Stimulated activated CD4-positive, alpha-beta T cell treated with anti-CD3 and anti-CD28 coated beads, TNF-alpha, amount 100 ng/mL, for 1 hour (primary cell): Measurements from ENCODE around the gene COL23A1.

ENCODE experiments used
- DNase-seq, 3 donors: peaks; one replicate each; pipeline ENCODE4 v3.0.0-alpha.2; 2020; ENCODE audit warnings: low read depth in 3 of 3, low spot score in 1 of 3

Gene COL23A1

DNA sequence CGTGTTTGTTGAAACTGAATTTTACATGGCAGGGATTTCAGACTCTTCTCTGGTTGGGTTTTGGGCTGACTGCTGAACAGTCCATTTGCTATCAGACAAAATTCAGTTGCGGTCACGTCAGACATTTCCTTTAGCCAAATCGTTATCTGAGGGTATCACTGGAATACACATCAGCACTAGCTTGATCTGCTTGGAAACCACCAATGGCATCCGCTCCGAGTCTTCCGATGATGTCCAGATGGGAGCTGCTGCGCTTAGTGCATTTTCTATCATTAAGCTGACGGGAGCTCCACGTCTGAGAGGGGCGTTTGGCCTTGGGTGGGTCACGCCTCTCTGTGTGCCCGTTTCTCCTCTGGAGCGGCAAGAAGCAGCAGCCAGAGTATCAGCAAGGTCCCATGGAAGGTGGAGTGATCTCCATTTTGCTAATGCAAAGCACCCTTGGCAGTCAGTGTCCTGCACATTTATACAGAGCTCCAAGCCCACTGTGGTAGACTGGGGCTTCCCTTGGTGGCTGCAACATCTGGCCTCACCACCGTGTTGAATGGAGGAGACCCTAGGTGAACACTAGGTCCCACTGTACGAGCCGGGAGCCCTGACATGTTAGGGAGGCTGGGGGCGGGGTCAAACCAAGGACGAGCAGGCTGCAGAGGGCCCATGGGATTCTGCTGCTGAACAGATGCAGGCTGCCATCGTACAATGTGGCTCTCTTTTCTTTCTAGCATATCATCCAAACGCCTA lies 223.0 kb downstream of the COL23A1 start:
- no peak for DNase-seq

DNA sequence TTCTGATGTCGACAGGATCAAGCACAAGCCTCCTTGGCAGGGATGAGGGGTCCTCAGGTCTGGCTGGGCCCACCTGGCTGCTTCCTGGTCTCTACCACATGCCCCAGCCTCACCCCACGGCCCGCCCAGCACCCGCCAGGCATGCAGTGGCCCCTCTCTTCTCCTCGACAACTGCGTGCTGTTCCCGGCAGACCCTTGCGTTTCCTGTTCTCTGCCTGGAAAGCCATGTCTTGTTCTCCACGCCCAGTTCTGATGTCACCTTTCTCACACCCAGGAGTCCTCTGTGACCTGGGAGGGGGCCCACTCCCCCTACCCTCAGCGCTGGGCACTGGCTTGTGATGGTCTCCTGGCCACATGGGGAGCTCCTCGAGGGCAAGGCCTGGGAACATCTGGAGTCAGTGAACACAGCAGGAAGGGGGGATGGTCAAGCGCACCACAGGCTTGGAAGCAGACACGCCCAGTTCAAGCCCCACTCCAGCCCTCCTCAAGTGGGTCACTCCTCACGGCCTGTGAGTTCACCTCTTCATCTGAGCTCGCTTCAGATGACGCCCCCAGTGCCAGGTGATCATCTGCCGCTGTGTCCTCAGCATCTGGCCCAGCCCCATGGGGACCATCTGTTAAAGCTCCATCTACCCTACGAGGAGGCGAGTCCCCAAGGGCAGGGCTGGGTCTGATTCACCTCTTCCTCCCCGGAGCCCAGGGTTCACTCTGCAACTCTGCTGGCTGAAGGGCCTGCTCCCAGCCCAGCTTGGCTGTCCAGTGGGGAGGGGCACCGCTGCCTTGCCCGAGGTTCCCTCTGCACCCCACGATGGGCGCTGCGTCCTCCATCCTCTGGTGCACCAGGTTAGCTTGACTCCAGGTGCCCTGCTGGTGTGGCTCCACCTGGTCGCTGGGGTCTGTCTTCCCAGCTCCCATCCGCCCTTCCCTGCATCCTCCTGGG lies 224.4 kb downstream of the COL23A1 start:
- no peak for DNase-seq

DNA sequence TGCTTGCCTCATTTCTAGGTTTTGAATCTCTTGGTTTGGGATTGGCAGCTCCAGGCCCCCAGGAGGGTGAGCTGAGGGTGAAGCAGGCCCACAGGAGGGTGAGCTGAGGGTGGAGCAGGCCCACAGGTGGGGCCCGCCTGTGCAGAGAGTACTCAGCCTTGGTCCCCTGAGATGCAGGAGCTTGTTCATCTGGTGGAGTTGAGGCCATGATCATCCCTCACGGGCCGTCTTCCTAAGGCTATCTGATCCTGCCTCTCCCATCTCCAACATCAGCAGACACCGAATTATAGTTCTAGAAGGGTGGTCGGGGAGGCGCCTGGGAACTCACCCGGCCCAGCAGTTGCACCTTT lies 225.9 kb downstream of the COL23A1 start:
- no peak for DNase-seq

DNA sequence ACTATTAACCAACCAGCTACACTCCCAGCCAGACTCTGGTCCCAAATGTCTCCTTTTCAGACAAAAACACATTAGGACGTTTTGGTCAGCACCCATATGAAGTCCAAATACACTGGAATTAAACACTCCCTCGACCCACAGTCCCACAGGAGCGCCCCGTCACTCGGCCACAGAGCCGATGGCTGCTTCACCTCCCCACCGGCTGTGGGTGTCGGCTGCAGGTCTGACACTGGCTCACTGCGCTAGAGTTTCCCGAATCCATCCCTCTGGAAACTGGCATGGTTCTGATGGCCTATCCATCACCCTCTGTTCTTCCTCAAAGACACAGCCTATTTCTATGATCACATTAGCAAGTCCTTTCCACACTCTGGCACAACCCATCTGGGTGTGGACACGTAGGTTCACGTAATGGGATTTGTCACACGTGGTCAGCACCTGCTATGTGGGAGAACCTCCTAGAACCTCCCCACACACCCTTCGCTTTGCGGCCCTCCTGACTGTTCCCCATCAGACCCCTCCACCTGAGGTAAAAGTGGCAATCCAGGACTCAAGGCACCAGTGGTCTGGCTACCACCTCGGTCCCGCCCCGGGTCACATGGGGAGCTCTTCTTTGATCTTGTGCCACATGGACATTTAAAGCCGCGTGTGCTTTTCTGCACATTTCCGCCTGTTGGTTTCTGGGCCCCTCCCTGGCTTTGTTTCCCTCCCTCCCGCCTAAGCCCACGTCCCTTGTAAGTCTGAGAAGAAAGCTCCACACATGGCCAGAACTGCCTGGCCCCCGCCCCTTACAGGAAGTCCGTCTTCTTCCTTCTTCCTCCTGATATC lies 226.5 kb downstream of the COL23A1 start:
- no peak for DNase-seq

DNA sequence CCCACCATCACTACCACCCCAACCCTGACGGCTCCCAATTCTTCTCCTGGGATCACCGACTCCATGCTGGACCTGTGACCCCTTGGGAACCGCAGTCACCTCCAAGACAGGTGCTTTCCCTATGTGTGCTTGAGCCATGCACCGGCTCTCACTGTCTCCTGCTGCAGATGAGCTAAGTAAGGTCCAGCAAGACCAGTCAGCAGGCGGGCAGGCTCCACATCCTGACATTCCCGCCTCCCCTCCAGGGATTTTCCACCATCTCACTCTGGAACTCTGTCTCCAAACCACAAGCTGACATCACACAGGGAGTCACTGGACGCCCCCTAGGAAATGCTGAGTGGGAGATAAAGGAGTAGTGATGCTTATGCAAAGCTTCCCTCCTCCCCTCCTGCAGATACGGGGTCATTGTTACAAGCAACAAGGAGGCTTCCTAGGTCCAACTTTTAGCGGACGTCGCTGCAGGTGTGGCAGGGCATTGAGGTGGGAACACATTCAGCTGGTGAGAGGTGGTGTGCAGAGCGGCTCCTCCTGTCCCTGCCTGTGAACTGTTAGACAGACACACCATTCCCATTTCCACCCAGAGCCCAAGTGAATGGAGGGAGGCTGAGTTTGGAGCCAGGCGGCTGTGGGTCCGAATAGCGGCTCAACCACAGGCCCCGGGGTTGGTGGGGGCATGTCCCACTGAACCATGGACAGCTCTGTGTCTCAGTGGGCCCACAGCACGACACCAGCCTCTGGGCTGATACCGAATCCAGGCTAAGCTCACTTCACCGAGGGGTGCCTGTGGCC lies 228.3 kb downstream of the COL23A1 start:
- no peak for DNase-seq

DNA sequence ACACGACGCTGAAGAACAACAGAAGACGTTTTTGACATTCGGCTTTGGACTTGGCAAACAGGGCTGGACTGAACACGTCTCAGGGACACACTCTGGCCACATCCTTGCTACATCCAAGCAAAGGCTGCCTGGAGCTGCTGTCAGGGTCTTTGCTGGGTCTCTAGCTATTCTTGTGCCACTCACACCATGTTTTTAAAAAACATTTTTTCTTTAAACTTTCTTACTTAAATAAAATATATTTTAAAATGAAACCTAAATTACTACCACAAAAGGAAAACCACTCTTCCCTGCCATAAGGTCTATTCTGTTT lies 229.3 kb downstream of the COL23A1 start:
- no peak for DNase-seq

DNA sequence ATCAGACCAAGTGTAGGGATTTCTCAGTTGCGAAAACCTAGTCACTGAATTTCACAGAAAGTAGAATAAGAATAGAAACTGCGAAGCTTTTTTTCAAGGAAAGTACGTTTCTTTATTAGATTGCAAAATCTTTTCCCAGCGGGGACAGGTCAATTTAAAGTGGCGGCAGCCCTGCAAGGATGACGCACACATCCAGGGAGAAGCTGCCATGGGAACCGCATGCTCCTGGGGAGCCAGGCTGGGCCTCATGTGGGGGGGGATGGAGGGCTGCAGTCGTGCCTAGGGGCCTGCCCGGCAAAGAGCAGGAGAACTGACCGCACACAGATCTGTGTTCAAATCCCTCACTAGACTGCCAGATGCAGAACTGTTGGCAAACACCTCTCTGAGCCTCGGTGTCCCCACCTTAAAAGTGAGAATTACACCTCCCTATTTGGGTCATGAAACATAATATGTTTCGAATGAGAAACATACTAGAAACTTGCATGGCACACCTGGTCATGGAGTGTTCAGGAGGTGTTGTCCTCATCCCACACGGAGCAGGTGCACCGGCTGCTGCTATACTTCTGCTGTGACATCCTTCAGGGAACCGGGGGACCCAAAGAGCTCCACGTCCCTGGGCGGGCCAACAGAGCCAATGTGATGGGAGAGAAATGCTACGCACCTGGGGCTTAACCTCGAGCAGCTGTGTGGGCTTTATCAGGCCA lies 229.8 kb downstream of the COL23A1 start:
- no peak for DNase-seq

DNA sequence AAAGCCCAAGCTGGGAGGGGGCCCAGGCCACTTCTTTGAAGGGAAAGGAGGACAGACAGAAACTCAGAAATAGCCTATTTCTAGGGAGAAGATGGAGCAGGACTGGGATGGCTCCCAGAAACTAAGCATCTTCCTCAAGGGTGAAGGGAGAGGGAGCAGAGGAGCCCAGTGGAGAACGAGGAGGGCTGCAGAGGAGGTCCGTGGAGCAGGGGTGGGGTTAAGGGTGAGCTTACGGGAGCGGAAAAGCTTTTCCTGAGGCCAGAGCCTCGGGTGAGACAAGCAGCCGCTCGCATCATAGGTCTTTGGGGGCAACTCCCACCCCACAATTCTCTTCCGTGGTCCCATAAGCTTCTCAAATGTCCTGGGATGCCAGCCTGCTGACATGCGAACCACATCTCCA lies 230.5 kb downstream of the COL23A1 start:
- DNase-seq: no peak

DNA sequence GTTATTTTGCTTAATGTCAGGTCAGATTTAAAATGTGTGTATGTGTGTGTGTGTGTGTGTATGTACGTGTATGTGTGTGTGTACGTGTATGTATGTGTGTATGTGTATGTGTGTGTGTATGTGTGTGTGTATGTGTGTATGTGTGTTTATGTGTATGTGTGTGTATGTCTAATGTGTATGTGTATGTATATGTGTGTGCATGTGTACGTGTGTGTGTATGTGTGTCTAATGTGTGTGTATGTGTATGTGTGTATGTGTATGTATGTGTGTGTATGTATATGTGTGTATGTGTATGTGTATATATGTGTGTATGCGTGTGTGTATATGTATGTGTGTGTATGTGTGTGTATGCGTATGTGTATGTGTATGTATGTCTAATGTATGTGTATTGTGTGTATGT lies 232.5 kb downstream of the COL23A1 start:
- no peak for DNase-seq

DNA sequence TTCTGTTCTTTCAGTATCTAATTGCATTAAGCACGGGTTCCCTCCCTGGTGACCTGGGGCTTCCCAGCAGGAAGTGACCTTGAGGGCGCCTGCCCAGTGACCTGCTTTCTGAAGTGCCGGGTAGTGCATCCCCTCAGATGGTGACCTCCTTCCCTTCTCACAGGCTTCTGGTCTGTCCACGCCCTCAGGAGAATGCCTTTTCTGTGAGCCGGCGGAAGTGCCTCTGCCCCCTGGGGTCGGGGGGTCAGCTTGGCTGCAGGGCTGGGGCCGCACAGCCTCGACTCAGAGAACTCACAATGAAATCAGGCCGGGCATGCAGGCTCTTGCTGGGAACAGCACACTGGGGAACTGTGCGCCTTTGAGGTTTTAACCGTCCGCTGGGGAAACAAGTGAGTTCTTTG lies 233.1 kb downstream of the COL23A1 start:
- DNase-seq: no peak

DNA sequence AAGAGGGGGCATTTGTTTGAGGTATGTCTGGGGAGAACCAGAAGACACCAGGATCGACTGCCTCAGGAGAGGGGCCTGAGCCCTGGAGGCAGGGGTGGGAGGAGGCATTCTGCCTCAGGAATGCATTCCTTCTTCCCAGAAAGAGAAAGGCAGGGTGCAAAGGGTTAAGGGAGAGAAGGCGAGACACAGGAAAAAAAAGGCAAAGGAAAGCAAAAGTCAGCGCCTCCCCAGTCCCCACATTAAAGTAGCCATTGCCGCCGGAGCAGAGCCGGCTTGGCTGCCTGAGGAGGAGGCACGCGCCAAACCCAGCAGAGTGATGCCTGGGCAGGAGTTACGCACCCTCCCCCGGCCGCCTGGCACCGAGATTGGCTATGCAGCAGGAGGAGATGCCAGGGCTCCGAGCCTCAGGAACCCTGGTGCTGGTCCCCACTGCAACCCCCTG lies 233.7 kb downstream of the COL23A1 start:
- no peak for DNase-seq

DNA sequence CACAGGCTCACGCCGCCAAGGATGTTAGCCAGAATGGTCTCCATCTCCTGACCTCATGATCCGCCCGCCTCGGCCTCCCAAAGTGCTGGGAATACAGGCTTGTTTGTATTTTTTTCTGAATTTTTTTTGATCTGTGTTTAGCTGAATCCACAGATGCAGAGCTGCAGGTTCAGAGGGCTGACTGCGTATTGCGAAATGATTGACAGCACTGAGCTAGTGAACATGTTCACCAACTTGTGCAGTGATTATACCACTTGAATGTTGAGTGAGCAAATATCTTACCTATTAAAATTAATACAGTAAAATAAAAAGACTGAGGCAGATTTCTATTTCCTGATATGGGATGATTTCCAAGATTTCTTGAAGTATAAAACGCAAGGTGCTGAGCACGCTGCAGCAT lies 234.5 kb downstream of the COL23A1 start:
- DNase-seq: no peak

DNA sequence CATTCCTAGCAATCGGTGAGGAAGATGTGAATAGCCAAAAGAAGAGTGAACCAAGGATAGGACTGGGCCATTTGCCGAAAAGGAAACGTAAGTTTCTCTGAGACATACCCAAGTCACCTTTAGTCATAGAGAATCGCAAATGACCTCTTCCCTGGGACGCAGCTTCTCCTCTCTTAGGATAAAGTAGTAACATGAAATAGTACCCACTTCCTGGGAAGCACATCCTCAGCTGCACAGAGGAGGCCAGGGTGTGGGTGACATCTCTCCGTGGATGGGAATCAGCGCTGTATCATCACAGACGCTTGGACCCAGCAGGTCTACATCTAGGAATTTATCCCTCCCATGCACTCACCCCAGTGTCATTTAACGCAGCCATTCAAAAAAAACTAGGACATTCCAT lies 236.7 kb downstream of the COL23A1 start:
- DNase-seq: no peak

DNA sequence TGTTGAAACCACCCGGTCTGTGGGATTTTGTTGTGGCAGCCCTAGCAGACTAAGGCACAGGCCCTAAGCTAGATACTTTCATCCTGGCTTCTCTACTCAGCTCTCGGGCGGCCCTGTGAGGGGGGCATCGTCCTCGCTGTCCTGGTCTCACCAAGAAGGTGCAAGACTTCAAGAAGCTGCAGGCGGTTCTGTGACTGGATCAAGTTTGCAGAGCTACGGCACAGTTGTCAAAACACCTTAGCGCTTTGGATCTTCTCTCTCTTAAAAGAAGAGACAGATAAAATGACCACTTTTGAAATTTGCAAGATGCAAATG lies 238.2 kb downstream of the COL23A1 start:
- DNase-seq: no peak

DNA sequence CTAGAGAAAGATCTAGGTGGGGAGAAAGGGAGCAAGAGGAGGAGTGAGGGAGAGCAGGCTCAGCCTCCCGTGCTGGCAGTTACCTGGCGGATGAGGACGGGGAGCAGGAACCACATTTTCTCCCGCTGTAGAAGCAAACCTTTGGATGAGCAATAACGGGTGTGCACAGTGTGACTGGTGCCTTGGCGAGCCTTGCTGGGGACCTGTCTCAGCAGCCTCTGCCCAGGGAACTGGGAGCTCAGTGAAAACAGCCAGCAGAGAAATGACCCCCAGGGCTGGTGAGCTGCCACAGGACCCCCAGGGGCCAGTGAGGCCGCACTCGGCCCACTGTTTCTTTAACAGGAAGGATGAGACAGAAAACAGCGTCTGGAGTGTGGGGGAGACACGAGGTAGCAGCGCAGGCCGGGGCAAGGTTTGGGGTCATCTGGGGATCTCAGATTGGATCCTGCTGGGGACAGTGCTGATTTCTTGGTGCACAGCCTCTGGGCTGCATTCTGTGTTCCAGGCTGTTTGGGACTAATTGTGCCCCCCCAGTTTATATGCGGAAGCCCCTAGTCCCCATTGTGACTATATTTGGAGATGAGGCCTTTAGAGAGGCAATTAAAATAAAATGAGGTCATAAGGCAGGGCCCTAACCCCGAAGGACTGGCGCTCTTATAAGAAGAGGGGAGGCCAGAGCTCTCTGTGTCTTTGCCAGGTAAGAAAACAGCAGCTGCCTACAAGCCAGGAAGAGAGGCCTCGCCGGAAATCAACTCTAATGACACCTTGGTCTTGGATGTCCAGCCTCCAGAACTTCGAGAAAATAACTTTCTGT lies 238.8 kb downstream of the COL23A1 start:
- no peak for DNase-seq

DNA sequence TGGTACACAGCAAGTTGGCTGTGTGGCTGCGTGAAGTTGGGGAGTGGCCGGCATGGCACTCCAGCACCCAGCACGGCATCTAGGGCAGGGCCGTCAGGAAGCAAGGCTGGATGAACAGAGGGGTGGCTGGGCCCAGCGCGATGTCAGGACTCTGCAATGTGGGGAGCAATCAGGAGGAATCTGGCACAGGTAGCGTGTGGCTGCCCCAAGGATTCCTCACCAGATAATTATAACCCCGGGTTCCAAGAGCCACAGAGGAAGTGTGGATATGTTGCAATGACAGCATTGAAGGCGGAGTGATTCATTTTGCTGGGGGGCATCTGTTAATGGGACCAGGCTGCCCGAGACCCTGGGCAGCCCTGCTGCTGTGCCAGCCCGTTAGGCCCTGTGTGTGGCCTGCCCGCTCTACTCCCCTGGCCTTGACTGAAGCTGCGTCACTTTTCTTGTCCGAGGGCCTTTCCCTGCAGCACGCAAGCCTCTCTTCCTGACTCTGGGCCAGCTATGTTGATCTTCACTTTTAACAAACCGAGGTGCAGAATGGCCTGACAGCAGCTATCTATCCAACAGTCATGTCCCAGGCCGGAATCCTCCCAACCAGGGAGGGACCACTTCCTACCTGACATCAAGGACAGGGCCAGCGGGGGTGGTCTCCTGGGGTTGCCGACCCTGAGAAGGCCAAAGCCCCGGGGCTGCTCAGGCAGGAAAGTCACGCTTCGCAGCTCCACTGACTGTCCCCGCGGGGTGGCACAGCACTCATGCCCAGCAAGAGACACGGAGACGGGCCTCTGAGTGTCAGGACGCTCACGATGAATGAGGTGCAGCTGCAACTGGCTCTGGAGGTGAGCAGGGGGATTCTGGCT lies 239.6 kb downstream of the COL23A1 start:
- no peak for DNase-seq

DNA sequence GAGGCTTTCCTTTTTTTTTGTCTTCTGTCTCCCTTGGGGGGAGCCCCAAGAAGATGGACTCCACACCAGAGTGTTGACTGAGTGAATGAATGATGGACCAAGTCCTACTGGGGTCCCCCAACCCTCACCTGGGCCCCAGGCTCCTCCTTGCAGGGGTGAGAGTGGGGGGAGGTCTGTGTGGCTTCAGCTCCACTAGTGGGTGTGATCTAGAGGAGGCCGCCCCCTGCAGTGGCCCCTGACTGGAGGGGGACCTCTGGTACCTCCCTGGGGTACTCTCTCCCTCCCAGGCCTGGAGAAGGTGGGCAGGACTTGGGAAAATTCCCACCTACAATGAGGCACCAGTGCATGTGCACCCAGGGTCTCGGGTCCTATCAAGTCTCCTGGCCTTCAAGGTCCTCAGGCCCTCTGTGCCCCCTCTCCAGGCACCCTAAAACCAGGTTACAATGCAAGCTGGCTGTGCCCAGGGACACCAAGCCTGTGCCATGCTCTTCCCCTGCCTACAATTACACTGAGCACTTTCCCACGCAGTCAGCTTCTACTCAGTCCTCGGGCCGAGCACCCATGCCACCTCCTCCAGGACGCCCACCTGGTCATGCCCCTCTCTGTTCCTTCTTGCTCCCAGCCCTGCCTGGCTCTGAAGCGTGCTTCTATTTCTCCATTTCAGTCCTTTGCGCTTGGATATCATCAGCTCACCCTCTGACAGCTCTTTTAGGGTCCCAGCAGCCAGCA lies 240.4 kb downstream of the COL23A1 start:
- DNase-seq: no peak

DNA sequence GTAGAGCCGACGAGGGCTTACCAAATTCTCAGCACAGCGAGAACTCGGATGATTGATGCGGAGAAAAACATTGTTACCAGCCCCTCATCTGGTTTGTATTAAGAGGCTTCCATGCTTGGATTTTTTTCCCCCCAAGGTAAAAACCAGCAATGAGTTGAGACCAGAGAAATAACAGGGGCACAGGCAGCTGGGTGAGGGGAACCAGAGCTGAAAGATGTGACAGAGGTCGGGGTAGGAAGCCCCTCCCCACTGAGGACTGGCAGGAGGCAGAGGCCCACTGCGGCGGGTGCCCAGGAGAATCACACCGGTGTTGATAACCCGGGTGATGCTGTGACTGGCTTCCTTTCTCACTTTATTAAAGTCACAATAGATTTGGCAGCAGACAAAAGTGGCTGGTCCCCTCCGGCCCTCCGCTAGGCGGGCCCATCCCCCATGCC lies 241.1 kb downstream of the COL23A1 start:
- DNase-seq: no peak
